CD4-positive, alpha-beta T cell treated with Interleukin-4 for 4 hours (primary cell): ENCODE data around the gene STK32B.
"Not testable (repeated sequence)": the region's sequence is repeated elsewhere in the genome, so short reads cannot be mapped to it uniquely, and the experiment has no call there.

Experiments
- DNase-seq: peaks from one replicate; pipeline ENCODE4 v3.0.0-alpha.2; 2020

STK32B gene

DNA sequence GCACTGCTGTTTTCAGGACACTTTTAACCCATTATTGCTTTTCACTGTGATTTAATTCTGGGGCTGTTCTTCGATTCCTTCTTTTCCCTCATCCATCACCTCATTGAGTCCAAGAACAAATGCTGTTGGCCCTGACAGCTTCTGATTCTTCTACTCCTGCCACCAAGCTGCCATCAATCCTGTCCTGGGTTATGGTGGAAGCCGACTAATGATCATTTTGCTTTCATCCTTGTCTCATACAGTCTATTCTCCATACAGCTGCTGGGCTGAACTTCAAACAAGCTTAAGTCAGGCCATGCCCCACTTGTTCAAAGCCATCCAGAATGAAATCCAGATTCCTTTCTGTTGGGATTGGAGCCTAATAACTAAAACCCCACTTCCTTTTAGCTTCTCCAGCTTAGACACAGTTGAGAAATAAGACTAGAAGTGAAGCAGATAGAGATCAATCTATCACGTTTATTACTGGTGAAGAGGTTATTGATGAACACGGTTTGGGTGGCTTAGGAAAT, 161.9 kb downstream of the STK32B start:
- no peak for DNase-seq

DNA sequence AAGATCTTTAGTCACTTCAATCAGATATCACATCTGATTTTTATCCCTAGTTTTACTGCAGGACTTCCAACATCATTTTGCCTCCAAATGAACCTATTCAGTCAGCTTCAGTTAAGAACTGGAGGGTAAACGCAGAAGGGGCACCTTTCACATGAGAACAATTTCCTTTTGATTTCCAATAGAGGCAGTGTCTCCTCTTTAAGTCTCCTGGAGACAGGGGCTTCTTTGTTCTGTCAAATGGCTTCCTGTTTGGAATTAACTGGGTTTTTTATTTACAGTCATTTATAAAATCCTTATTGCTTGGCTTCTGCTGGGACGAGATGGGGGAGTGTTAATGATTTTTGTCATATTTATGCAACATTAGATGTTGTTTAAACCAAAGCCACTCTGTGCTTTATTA, 164.0 kb downstream of the STK32B start:
- DNase-seq, result no peak

DNA sequence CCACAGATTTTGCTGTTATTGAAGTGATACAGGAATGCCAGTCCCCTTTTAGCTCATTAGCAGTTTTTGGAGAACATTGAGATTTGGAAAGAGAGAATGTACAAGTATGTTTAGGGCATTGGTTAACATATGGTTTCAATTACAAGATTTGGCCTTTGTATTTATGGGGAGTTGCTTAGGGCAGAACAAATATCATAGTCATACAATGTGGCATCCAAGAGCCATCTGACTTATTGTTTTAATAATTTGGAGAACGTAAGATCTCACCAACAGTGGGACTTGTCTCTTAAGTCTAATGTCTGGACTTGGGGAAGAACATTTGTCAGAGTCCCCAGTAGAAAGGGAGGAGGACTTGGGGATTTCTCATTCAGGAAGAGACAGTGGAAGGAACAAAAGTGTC, 166.1 kb downstream of the STK32B start:
- DNase-seq, result no peak

- no peak for DNase-seq
These were observed 167.2 kb downstream of the STK32B start for GRCh38 chr4:5218376-5219069.

- DNase-seq, result no peak
These were observed 168.7 kb downstream of the STK32B start for GRCh38 chr4:5220028-5220427.

GRCh38 chr4:5222047-5222446, 170.8 kb downstream of the STK32B start:
- no peak for DNase-seq

DNA sequence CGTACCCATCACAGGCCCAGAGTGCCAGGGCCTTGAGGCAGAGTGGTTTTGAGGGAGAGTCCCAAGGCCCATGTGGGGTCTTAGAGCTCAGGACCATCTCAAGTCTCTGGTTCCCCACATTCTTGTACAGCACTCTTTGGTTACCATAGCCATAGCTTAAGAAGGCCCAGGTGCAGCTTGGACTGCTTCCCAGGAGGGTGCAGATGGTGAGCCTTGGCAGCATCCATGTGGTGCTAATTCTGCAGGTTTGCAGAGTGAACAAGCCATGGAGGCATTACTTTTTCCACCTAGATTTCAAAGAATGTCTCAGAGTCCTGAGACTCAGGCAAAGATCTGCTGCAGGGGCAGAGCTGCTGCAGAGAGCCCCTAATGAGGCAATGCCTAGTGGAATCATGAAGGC, 171.7 kb downstream of the STK32B start:
- DNase-seq, result no peak

DNA sequence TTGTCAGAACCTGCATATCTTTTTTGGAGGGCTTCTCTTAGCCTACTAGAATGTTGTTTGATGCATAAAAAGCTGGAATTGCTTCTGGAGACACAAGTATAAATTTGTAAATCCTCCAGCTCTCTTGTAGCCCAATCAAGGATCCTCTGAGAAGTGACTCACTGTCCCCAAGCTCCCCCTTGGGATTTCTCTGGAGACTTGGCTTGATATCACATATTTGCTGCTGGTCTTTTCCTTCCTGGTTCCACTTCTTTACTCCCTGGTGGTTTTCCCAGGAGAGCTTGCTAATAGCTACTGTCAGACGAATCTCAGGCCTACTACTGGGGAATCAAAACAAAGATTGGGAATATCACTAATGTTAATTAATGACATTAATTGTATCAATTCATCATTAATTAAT, 173.1 kb downstream of the STK32B start:
- DNase-seq, result no peak

DNA sequence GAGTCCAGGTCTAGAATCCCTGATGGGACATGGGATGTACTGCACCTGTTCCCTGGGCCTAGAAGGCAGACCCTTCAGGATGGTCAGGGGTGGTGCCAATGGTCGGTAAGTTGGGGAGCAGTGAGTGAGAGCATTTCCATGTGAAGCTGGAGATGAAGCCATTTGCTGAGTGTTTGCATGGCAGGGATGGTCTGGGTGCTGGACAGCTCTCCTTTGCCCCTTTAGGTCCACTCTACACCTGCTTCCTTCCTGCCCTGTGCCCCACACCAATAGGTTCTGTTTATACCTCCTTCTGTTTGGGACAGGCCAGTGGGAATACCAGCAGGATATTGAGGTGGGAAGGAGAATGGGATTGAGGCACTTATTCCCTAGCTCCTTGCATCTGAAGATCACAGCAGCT, 181.3 kb downstream of the STK32B start:
- no peak for DNase-seq

GRCh38 chr4:5237086-5237660, 185.9 kb downstream of the STK32B start:
- no peak for DNase-seq

DNA sequence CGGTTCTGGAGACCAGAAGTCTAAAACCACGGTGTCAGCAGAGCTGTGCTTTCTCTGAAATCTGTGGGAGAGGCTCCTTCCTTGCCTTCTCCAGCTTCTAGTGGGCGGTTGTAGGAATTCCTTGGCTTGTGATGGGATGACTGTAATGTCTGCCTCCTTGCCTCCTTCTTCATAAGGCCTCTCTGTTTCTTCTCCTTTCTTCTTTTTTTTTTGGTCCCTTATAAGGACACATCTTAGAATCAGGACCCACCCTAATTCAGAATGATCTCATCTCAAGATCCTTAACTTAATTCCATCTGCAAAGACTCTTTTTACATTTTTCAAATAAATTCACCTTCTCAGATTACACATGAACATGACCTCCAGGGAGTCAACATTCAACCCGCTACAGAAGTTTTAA, 186.9 kb downstream of the STK32B start:
- no peak for DNase-seq

DNA sequence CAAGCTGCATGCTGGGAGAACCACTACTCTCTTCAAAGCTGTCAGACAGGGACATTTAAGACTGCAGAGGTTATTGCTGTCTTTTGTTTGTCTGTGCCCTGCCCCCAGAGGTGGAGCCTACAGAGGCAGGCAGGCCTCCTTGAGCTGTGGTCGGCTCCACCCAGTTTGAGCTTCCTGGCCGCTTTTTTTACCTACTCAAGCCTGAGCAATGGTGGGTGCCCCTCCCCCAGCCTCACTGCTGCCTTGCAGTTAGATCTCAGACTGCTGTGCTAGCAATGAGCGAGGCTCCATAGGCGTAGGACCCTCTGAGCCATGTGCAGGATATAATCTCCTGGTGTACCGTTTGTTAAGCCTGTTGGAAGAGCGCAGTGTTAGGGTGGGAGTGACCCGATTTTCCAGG, 195.8 kb downstream of the STK32B start:
- not testable (repeated sequence) for DNase-seq

DNA sequence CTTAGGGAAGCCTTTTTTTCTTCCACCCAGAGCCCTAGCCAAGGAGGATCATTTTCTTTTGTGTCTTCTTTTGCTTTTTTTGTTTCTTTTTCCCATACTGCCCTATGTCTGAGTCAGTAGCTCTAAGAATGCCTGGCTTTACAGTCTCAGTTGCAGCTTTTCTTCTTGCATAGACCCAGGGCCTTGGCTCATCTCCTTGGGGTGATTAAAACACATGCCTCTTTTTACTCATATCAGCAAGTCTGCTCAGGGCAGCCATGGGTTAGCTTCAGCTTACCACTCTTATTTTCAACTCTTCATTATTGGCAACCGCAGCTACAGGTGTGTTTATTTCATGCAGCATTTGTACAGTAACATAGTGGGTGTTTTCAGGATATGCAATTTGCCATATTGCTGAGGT, 196.5 kb downstream of the STK32B start:
- DNase-seq, result no peak

GRCh38 chr4:5249727-5250126, 198.4 kb downstream of the STK32B start:
- no peak for DNase-seq

- DNase-seq, result not testable (repeated sequence)
These were observed 199.3 kb downstream of the STK32B start for GRCh38 chr4:5250536-5250935.

DNA sequence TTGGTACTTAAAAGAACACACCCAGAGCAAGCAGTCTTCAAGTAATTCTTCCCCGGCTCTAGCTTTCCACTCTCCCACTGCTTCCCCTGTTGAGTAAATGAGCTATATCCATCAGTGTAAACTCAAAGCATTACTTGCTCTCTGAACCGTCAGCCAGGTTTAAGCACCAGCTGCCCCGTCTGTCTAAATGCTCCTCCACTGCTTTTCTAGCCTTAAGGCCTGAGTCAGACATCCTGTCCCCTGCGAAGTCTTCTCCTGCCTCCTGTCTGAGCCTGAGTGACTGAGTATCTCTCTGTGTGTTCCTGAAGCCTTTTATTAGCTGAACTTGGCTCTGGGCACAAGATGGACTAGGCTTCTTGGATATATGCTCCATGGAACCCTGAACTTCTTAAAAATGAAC, 205.1 kb downstream of the STK32B start:
- no peak for DNase-seq

DNA sequence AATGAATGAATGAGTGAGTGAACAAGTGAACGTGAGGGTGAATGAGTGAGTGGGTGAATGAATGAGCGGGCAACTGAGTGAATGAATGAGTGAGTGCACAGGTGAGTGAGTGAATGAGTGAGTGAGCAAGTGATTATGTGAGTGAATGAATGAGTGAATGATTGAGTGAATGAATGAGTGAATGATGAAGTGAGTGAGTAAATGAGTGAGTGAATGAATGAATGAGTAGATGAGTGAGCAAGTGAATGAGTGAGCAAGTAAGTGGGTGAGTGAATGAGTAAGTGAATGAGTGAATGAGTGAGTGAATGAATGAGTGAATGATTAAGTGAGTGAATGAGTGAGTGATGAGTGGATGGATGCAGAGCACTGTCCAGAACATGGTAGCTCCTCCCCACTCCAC, 205.8 kb downstream of the STK32B start:
- no peak for DNase-seq

- no peak for DNase-seq
These were observed 208.2 kb downstream of the STK32B start for GRCh38 chr4:5259471-5259870.

- DNase-seq, result no peak
These were observed 208.8 kb downstream of the STK32B start for GRCh38 chr4:5260121-5260520.

- no peak for DNase-seq
These were observed 210.6 kb downstream of the STK32B start for GRCh38 chr4:5261866-5262265.

GRCh38 chr4:5266991-5267390, 215.7 kb downstream of the STK32B start:
- DNase-seq, result no peak

GRCh38 chr4:5267408-5267807, 216.1 kb downstream of the STK32B start:
- DNase-seq, result no peak

DNA sequence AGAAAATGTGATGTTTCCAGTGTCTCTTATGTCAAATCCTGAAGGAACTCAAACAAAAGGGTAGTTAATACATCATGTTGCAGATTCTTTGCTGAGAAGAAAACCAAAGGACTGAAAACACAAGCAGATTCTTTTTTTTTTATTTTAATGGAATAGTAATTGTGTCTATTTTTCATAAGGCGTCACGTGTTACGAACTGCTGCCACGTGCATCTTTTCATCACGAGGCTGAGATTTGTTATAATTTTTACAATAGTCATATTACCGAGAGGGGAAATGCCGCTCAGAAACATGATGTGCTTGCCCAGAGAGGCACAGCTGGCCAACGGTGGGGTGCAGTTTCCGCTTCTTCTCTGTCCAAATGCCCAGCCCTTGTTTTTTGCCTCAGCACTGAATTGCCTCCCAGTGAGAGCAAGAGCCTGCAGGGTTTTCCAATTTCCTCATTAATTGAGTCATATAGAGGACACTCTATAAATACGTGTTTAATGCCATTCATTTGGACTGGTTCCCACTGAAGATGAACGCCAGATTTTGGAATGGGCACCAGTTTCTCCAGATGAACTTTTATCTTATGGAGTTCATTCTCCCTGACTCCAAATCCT, 225.3 kb downstream of the STK32B start:
- no peak for DNase-seq

DNA sequence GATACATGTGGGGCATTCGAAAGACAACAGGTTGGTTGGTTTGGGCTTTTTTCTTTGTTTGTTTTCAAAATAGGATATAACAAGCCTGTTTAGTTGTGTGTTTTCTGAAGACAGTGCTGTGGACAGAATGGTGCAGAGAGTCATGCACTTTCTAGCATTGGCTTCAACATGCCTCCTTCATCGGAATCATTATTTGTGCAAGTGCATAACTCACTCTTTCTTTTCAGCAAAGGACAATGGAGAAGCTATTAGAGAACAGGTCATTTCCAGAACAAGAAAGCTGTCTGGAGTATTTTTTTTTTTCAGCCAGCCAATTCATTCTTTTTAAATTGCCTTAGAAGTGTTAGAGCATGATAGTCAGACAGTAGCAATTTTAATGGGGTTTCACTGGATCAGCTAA, 225.8 kb downstream of the STK32B start:
- DNase-seq, result no peak

DNA sequence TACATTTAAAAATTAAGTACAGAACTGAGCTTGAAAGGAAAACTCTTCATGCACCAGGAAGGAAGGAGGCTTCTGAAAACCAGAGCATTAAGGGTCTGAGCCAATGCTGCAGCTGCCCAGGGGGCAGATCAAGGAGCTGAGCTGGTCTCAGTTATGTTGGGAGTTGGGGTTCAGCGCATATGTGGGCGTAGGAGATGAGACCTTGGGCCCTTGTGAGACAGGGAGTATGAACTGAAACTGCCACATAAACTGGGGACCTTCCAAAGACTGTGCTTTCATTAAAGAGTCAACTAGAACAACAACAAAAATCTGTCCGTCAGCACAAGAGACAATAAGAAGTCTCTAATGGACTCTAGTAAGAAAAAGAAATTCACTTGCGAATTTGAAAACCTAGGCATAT, 226.9 kb downstream of the STK32B start:
- DNase-seq, result no peak
